Body of pancreas (tissue), 4 donors: Measurements from ENCODE around the gene ACADL. TPM values are rescaled to one million over a fixed set of nuclear protein-coding genes. Genes with fewer than 3 reads are reported as not detected.

Source experiments
- ATAC-seq: fragments of 150-250 bp; one replicate; pipeline ENCODE4 v1.9.1; 2016
- DNase-seq, 4 donors: peaks; one replicate each; pipeline ENCODE4 v3.0.0-alpha.2; 2019
- H3K27ac ChIP-seq, 4 donors: fragments of 200-600 bp; sonication (generic); 1 replicate in 3 of 4; 2 replicates in 1 of 4; pipeline versions ENCODE4 v1.5.1 to v1.6.1; 2016 to 2019; ENCODE audit warnings: mild to moderate bottlenecking in 1 of 4, mixed read lengths in 1 of 4, moderate library complexity in 1 of 4
- H3K27me3 ChIP-seq, 2 donors: fragments of 200-600 bp; sonication (generic); one replicate each; pipeline ENCODE4 v1.6.0; 2016; ENCODE audit warnings: mild to moderate bottlenecking in 1 of 2
- H3K36me3 ChIP-seq, 2 donors: fragments of 200-600 bp; sonication (generic); replicated peaks in 1 of 2; 2 replicates each; pipeline ENCODE4 v1.5.1; 2016; ENCODE audit warnings: low read depth in 2 of 2; ENCODE audit not compliant: insufficient read depth in 1 of 2
- H3K4me1 ChIP-seq: fragments of 200-600 bp; sonication (generic); one replicate; pipeline ENCODE4 v1.6.0; 2016
- H3K4me3 ChIP-seq, 2 donors: fragments of 200-600 bp; sonication (generic); 1 replicate in 1 of 2; 2 replicates in 1 of 2; pipeline ENCODE4 v1.5.1; 2016 to 2019
- H3K9me3 ChIP-seq, 3 donors: fragments of 200-600 bp; sonication (generic); 1 replicate in 2 of 3; 2 replicates in 1 of 3; pipeline ENCODE4 v1.5.1; 2016
- POLR2A ChIP-seq, 3 donors: fragments of 450-650 bp; IDR thresholded peaks; one replicate each; pipeline ENCODE4 v1.6.1; 2016; ENCODE audit warnings: antibody characterized with exemption in 3 of 3, mild to moderate bottlenecking in 2 of 3
- WGBS, 2 donors: methylation state at CpG; one replicate each; pipeline ENCODE4 v1.1.5; 2017; 5-methylcytosine and 5-hydroxymethylcytosine counted together
- intact Hi-C: fragments of 100-400 bp; cut with DNase I; formaldehyde crosslinking; loops from one replicate; pipeline ENCODE4 v1.15.1; 2023
- total RNA-seq, 2 donors: library from RNA; depleted of rRNA; stranded (reverse); fragments of >200 nt; gene quantifications; one replicate each; pipeline ENCODE4 v1.1.0, GENCODE V29; 2016
- TF ChIP-seq, protein P1 (sequence below), 7 experiments: fragments of 450-650 bp in 4 of 7; fragments of 200-600 bp in 3 of 7; sonication (generic) in 3 of 7; IDR thresholded peaks; one replicate each; pipeline ENCODE4 v1.5.1; 2016 to 2019; ENCODE audit warnings: antibody characterized with exemption in 7 of 7

Gene ACADL
- total RNA-seq, 2 donors from 2014 or later: 26.4 to 56.6 TPM

- peak overlapping the region; percentile 43 to 98 for H3K4me3 ChIP-seq
- peak; percentile 95 to 98 (median 96) for DNase-seq
- peak in 2 of 3 donors; percentile 87 to 93 for TF ChIP-seq POLR2A (IDR thresholded peaks at IDR 0.05)
- TF ChIP-seq, protein P1, sequence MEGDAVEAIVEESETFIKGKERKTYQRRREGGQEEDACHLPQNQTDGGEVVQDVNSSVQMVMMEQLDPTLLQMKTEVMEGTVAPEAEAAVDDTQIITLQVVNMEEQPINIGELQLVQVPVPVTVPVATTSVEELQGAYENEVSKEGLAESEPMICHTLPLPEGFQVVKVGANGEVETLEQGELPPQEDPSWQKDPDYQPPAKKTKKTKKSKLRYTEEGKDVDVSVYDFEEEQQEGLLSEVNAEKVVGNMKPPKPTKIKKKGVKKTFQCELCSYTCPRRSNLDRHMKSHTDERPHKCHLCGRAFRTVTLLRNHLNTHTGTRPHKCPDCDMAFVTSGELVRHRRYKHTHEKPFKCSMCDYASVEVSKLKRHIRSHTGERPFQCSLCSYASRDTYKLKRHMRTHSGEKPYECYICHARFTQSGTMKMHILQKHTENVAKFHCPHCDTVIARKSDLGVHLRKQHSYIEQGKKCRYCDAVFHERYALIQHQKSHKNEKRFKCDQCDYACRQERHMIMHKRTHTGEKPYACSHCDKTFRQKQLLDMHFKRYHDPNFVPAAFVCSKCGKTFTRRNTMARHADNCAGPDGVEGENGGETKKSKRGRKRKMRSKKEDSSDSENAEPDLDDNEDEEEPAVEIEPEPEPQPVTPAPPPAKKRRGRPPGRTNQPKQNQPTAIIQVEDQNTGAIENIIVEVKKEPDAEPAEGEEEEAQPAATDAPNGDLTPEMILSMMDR (IDR thresholded peaks at IDR 0.05): no peak
- H3K36me3 ChIP-seq: no peaks in the 10 kb centered on the region
- H3K27ac ChIP-seq: peak overlapping the region; percentile 100
- H3K9me3 ChIP-seq: no peaks in the 10 kb centered on the region
- H3K4me1 ChIP-seq: peaks cover 55% of the 10 kb centered on the region
- intact Hi-C loops: no loop called here
- no peaks in the 10 kb centered on the region for H3K27me3 ChIP-seq
- WGBS, 2 donors: 0 to 1% methylated on average over 13 to 52 of the region's 64 CpGs
- peak; percentile 78 for ATAC-seq
These were observed 54.6 kb downstream of the ACADL start for GRCh38 chr2:210170446-210171303.

DNA sequence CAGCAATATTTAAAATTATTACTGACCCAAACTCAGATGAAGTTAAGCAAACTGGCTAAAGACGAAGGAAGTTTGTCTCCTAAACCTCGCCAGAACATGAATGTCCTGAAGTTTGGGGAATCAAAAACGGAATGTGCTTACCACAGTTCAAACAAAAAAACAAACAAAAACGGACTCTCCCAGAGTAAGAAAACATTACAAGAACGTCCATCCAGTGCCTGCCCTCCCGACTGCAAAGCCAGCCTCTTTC lies 55.1 kb downstream of the ACADL start:
- DNase-seq (no peak), ATAC-seq (no peak)
- Histone ChIP-seq H3K4me1 (peaks cover 58% of the 10 kb centered on the region), H3K4me3 (peak overlapping the region; percentile 1 to 43), H3K36me3 (no peaks in the 10 kb centered on the region), H3K27me3 (no peaks in the 10 kb centered on the region), H3K9me3 (no peaks in the 10 kb centered on the region), H3K27ac (peak overlapping the region; percentile 100)
- no peak for TF ChIP-seq POLR2A (IDR thresholded peaks at IDR 0.05)
- TF ChIP-seq, protein P1 (IDR thresholded peaks at IDR 0.05): no peak
- intact Hi-C loops: no loop called here
- WGBS, 2 donors: 0% methylated on average over 6 of the region's 6 CpGs

DNA sequence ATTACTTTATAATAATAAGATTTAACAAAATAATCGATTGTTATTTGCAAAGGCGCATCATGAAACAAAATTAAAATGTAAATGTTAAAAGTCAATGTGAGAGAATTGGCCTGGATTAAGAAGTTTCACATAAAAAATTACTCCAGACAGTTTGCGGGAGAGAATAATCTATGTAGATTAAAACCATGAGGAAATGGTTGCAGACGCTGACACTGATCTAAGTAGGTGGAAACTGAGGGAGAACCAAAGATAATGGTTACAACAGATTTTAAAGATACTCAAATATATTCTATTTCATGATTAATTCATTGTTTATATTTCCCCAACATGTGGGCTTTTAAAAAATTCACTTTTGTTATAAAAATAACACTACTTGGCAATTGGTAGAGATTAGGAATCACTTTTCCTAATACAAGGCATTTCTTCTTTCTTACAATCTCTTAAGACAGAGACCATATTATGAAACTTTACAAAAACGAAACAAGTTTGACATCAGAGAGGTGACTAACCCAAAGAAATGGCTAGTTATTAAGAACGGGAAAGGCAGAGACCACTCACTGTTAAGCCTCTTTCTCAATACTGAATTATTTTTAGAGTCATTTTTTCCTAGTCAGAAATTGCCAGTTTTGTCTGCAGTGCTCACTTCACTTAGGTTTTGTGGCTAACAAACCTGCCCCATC lies 55.6 kb downstream of the ACADL start:
- Histone ChIP-seq H3K27ac (peak overlapping the region; percentile 100), H3K27me3 (no peaks in the 10 kb centered on the region), H3K36me3 (no peaks in the 10 kb centered on the region), H3K4me1 (peaks cover 58% of the 10 kb centered on the region), H3K9me3 (no peaks in the 10 kb centered on the region), H3K4me3 (peak overlapping the region; percentile 1 to 43)
- no peak for ATAC-seq
- intact Hi-C loops: no loop called here
- 3 to 5% methylated on average over 6 of the region's 6 CpGs for WGBS, 2 donors
- no peak for DNase-seq
- TF ChIP-seq POLR2A (IDR thresholded peaks at IDR 0.05): no peak
- TF ChIP-seq, protein P1 (IDR thresholded peaks at IDR 0.05): no peak

GRCh38 chr2:210167227-210167626 lies 58.0 kb downstream of the ACADL start:
- WGBS, 2 donors: 0 to 2% methylated on average over 1 of the region's 1 CpG
- H3K27ac ChIP-seq: peak overlapping the region; percentile 22 to 100 (median 50)
- H3K27me3 ChIP-seq: no peaks in the 10 kb centered on the region
- no peak for ATAC-seq
- no peak for DNase-seq
- no peaks in the 10 kb centered on the region for H3K9me3 ChIP-seq
- TF ChIP-seq POLR2A (IDR thresholded peaks at IDR 0.05): no peak
- TF ChIP-seq, protein P1 (IDR thresholded peaks at IDR 0.05): no peak
- no peak overlapping the region for H3K4me3 ChIP-seq
- peaks cover 51% of the 10 kb centered on the region for H3K4me1 ChIP-seq
- no peaks in the 10 kb centered on the region for H3K36me3 ChIP-seq
- intact Hi-C loops: no loop called here
